ENCODE results near the gene STK35. TPM values are rescaled to one million over a fixed set of nuclear protein-coding genes. Genes with fewer than 3 reads are reported as not detected.
A peak's percentile ranks its signal among the peaks of the same experiment; 100 is the strongest.

Gene STK35
- total and polyA plus RNA-seq, 2 of the 13 experiments (the other 11 are each of a cell fraction or from before 2014, with no cell fraction given) = 27.4 to 29.8 TPM

DNA sequence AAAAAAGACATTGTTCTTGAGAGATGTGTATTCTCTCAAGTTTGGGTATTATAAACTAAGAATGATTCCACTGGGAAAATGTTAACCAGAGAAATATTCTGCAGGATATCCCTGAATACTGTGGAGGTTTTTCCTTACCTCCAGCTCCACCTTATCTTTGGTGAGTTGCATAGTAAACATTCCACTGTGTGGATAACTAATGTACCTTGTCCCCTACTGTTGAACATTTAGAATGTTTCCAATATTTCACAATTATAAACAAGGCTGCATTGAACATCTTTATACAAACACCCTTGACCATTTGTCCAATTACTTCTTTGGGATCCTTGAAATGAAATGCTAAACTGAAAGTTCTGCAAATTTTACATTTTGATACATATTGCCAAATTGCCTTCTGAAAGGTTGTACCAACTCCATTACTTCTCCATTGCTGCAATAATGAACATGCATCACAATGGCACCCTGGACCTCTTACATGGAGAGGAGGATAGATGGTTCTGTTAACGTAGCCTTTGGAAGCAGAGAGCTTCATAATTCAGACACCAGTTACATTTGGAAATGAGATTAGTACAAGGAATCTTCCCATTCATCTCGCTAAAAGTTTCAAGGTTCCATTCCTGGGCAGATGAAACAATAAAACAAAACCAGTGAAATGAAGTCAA, 35.0 kb upstream of the STK35 start (continued):
- TF ChIP-seq NCOA1 (CRISPR knock-in tag; IDR thresholded peaks at IDR 0.05) (no peak), ZMAT3 (CRISPR knock-in tag; conservative IDR thresholded peaks at IDR 0.05) (no peak), ZNF790 (CRISPR knock-in tag; IDR thresholded peaks at IDR 0.05; ENCODE audit: borderline replicate concordance) (no peak), NFIC (IDR thresholded peaks at IDR 0.05; ENCODE audit: low read length) (peak; percentile 90), KMT2A (CRISPR knock-in tag; IDR thresholded peaks at IDR 0.05) (0 out of 2 replicates have a peak, but pooled peaks have one; percentile 51), ZNF484 (CRISPR knock-in tag; IDR thresholded peaks at IDR 0.05; ENCODE audit: borderline replicate concordance, low read depth) (no peak), SNRNP70 (IDR thresholded peaks at IDR 0.05; ENCODE audit: low read depth, low read length) (no peak), JDP2 (CRISPR knock-in tag; IDR thresholded peaks at IDR 0.05; ENCODE audit: borderline replicate concordance) (no peak), RFX1 (IDR thresholded peaks at IDR 0.05) (no peak), LCORL (IDR thresholded peaks at IDR 0.05) (peak; percentile 58; the same call in 1 of the 2 replicates), LCORL (CRISPR knock-in tag; IDR thresholded peaks at IDR 0.05) (peak; percentile 74), HNRNPLL (IDR thresholded peaks at IDR 0.05; ENCODE audit: low read depth, low read length, poor library complexity, severe bottlenecking) (no peak), ADNP (CRISPR knock-in tag; IDR thresholded peaks at IDR 0.05) (no peak), PHF8 (CRISPR knock-in tag; IDR thresholded peaks at IDR 0.05) (no peak), FOXA3 (CRISPR knock-in tag; IDR thresholded peaks at IDR 0.05) (peak; percentile 98), CCDC6 (CRISPR knock-in tag; IDR thresholded peaks at IDR 0.05) (no peak), EEA1 (CRISPR knock-in tag; IDR thresholded peaks at IDR 0.05; ENCODE audit: borderline replicate concordance) (no peak), ZNF777 (CRISPR knock-in tag; IDR thresholded peaks at IDR 0.05) (0 out of 2 replicates have a peak, but pooled peaks have one; percentile 18)
- TF ChIP-seq, protein P1, sequence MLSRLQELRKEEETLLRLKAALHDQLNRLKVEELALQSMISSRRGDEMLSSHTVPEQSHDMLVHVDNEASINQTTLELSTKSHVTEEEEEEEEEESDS (CRISPR knock-in tag; IDR thresholded peaks at IDR 0.05; ENCODE audit: borderline replicate concordance) = no peak
- TF ChIP-seq, protein P2, sequence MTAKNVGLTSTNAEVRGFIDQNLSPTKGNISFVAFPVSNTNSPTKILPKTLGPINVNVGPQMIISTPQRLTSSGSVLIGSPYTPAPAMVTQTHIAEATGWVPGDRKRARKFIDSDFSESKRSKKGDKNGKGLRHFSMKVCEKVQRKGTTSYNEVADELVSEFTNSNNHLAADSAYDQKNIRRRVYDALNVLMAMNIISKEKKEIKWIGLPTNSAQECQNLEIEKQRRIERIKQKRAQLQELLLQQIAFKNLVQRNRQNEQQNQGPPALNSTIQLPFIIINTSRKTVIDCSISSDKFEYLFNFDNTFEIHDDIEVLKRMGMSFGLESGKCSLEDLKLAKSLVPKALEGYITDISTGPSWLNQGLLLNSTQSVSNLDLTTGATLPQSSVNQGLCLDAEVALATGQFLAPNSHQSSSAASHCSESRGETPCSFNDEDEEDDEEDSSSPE (CRISPR knock-in tag; IDR thresholded peaks at IDR 0.05) = no peak
- TF ChIP-seq, protein P3, sequence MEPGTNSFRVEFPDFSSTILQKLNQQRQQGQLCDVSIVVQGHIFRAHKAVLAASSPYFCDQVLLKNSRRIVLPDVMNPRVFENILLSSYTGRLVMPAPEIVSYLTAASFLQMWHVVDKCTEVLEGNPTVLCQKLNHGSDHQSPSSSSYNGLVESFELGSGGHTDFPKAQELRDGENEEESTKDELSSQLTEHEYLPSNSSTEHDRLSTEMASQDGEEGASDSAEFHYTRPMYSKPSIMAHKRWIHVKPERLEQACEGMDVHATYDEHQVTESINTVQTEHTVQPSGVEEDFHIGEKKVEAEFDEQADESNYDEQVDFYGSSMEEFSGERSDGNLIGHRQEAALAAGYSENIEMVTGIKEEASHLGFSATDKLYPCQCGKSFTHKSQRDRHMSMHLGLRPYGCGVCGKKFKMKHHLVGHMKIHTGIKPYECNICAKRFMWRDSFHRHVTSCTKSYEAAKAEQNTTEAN (CRISPR knock-in tag; conservative IDR thresholded peaks at IDR 0.05) = peak; percentile 71; the same call in 1 of the 2 replicates
- TF ChIP-seq, protein P4, sequence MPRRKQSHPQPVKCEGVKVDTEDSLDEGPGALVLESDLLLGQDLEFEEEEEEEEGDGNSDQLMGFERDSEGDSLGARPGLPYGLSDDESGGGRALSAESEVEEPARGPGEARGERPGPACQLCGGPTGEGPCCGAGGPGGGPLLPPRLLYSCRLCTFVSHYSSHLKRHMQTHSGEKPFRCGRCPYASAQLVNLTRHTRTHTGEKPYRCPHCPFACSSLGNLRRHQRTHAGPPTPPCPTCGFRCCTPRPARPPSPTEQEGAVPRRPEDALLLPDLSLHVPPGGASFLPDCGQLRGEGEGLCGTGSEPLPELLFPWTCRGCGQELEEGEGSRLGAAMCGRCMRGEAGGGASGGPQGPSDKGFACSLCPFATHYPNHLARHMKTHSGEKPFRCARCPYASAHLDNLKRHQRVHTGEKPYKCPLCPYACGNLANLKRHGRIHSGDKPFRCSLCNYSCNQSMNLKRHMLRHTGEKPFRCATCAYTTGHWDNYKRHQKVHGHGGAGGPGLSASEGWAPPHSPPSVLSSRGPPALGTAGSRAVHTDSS (CRISPR knock-in tag; conservative IDR thresholded peaks at IDR 0.05) = no peak
- TF ChIP-seq, protein P5, sequence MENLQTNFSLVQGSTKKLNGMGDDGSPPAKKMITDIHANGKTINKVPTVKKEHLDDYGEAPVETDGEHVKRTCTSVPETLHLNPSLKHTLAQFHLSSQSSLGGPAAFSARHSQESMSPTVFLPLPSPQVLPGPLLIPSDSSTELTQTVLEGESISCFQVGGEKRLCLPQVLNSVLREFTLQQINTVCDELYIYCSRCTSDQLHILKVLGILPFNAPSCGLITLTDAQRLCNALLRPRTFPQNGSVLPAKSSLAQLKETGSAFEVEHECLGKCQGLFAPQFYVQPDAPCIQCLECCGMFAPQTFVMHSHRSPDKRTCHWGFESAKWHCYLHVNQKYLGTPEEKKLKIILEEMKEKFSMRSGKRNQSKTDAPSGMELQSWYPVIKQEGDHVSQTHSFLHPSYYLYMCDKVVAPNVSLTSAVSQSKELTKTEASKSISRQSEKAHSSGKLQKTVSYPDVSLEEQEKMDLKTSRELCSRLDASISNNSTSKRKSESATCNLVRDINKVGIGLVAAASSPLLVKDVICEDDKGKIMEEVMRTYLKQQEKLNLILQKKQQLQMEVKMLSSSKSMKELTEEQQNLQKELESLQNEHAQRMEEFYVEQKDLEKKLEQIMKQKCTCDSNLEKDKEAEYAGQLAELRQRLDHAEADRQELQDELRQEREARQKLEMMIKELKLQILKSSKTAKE (CRISPR knock-in tag; IDR thresholded peaks at IDR 0.05; ENCODE audit: borderline replicate concordance) = no peak

Measured in HepG2 (cell line).